Mesodermal cell (in vitro differentiated cells): ENCODE measurements around the gene L3MBTL2.

Source experiments
- H3K27ac ChIP-seq: 2 replicates; pipeline ENCODE4 v1.7.0; 2013; ENCODE audit warnings: mild to moderate bottlenecking, low read depth, low read length, moderate library complexity; ENCODE audit not compliant: severe bottlenecking
- H3K36me3 ChIP-seq: 2 replicates; pipeline ENCODE4 v1.7.1; 2013; ENCODE audit warnings: mild to moderate bottlenecking, low read length, moderate library complexity; ENCODE audit not compliant: control insufficient read depth, insufficient read depth
- H3K4me1 ChIP-seq: one replicate; pipeline ENCODE4 v1.7.1; 2013; ENCODE audit warnings: mild to moderate bottlenecking, low read length; ENCODE audit not compliant: insufficient read depth, control insufficient read depth, poor library complexity, severe bottlenecking
- H3K4me3 ChIP-seq: 2 replicates; pipeline ENCODE4 v1.7.0; 2013; ENCODE audit warnings: low read length, control low read depth, mild to moderate bottlenecking; ENCODE audit not compliant: insufficient read depth, poor library complexity, severe bottlenecking; ENCODE audit errors: extremely low read depth
- H3K9me3 ChIP-seq: 2 replicates; pipeline ENCODE4 v1.7.1; 2013; ENCODE audit warnings: mild to moderate bottlenecking, low read length, moderate library complexity; ENCODE audit not compliant: control insufficient read depth
- WGBS, 2 experiments: methylation state at CpG; one replicate each; pipeline ENCODE4 v1.1.5; 2013; ENCODE audit warnings: missing lambda C conversion rate in 2 of 2; ENCODE audit not compliant: insufficient coverage in 2 of 2; 5-methylcytosine and 5-hydroxymethylcytosine counted together

L3MBTL2 gene

DNA sequence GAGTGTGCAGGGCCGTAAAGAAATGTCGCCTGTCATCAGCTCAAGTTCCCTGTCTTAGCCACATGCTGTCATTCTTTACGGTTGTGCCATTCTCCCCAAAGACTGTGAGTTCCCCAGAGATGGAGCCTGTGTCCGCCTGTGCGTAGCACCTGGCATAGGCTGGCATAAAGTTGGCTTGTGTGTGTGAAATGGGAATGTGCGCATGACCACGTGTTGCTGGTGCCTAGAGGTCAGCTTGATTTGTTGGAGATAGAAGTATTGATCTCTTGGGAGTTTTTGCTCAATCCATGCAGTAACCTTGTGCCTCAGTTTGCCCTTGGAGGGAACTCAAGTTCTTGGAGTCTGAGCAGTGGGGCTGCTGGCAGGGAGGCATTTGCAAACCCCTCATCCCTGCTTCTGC lies 26.3 kb downstream of the L3MBTL2 start:
- Histone ChIP-seq H3K36me3 (peaks cover 26% of the 10 kb centered on the region), H3K4me3 (no peak overlapping the region), H3K27ac (no peak overlapping the region), H3K4me1 (no peaks in the 10 kb centered on the region), H3K9me3 (no peaks in the 10 kb centered on the region)
- WGBS, 2 experiments = 92 to 93% methylated on average over 6 to 7 of the region's 7 CpGs

DNA sequence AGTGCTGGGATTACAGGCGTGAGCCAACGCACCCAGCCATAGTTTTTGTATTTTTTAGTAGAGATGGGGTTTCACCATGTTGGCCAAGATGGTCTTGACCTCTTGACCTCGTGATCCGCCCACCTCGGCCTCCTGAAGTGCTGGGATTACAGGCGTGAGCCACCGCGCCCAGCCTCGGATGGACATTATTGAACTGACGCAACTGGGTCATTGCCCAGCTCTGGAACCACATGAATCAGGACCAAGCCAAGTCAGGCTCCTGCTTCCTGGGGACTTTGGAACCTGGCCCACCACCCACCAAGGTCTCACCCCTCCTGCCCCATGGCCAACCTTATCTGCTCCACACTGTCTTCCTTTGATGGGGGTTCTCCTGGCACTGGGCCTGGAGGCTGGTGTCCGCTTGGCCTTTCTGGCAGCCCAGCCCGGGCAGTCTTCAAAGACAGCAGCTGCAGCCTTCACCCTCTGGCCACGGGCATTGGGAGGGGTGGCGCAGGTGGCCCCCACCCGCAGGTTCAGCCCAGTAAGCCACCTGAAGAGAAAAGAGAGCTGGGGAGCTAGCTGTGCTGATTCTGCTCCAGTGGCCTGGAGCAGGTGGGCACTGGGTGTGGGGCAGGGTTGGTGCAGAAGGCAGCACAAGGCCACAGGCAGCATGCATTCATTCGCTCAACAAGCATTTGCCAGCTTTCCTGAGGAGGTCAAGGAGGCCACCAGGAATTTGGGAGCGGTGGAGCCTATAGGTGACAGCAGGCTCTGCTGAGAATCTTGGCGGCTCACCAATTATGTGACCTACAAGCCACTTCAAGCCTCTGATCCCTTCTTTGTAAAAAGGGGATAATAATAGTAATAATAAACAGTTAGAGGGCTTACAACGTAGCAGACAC lies 29.9 kb downstream of the L3MBTL2 start:
- Histone ChIP-seq H3K9me3 (no peaks in the 10 kb centered on the region), H3K4me1 (peaks cover 4% of the 10 kb centered on the region), H3K27ac (no peak overlapping the region), H3K36me3 (peaks cover 5% of the 10 kb centered on the region), H3K4me3 (no peak overlapping the region)
- 89 to 93% methylated on average over 15 to 17 of the region's 19 CpGs for WGBS, 2 experiments

DNA sequence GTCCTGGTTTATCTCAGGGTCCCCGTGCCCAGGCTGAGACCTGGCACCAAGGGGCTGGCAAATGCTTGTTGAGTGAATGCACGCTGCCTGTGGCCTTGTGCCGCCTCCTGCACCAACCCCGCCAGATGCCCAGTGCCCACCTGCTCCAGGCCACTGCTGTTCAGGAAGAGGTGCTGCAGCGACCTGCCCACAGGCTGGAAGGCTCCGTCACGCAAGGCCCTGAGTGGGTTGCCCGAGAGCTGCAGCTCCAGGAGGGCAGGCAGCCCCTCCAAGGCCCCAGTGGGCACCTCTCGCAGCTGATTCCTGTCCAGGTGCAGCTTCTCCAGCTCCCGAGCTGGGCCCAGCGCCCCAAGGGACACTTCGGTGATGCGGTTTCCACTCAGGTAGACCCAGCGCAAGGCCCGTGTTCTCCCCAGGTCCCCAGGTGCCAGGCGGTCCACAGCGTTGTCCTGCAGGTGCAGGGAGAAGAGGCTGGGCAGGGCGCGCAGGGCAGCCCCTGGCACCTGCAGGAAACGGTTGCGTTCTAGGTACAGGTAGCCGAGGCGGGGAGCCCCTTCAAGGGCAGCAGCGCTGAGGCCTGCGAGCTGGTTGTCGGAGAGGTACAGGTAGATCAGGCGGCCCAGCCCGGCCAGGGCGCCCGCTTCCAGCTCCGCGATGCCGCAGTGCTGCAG lies 32.1 kb downstream of the L3MBTL2 start:
- Histone ChIP-seq H3K36me3 (no peaks in the 10 kb centered on the region), H3K4me3 (peak overlapping the region; percentile 26), H3K27ac (no peak overlapping the region), H3K9me3 (no peaks in the 10 kb centered on the region), H3K4me1 (peaks cover 4% of the 10 kb centered on the region)
- WGBS, 2 experiments = 65 to 68% methylated on average over 28 to 33 of the region's 33 CpGs

DNA sequence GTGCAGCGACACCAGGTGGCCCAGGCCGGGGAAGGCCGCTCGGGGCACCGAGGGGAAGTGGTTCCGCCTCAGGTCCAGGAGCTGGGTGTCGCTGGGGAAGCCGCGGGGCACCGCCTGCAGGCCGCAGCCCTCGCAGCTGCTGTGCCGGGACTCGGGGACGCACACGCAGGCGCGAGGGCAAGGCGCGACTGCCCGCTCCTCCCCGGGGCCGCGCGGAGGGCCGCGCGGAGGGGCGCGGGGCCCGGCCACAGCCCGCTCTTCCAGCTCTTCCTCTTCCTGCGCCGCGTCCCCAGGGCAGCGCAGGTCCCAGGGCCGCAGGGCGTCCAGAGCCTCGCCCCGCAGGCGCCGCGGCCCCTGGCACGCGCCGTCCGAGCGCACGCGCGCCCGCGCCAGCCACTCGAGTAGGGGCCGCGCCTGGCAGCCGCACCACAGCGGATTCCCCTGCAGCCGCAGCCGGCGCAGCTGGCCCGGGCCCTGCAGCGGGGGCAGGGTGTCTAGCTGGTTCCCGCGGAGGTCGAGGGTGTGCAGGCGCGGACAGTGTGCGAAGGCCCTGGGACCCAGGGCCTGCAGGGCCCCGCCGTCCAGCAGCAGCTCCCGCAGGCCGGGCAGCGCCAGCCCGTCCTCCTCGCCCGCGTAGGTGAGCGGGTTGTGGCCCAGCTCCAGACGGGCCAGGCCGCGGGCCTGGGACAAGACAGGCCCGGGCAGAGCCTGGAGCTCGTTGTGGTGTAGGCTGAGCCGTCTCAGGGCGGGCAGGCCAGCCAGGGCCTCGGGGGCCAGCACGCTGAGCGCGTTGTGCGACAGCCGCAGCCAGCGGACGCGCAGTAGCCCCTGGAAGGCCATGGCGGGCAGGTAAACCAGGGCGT lies 32.8 kb downstream of the L3MBTL2 start:
- Histone ChIP-seq H3K4me3 (peak overlapping the region; percentile 26), H3K36me3 (no peaks in the 10 kb centered on the region), H3K27ac (no peak overlapping the region), H3K4me1 (peaks cover 4% of the 10 kb centered on the region), H3K9me3 (no peaks in the 10 kb centered on the region)
- 35 to 51% methylated on average over 45 to 96 of the region's 97 CpGs for WGBS, 2 experiments

DNA sequence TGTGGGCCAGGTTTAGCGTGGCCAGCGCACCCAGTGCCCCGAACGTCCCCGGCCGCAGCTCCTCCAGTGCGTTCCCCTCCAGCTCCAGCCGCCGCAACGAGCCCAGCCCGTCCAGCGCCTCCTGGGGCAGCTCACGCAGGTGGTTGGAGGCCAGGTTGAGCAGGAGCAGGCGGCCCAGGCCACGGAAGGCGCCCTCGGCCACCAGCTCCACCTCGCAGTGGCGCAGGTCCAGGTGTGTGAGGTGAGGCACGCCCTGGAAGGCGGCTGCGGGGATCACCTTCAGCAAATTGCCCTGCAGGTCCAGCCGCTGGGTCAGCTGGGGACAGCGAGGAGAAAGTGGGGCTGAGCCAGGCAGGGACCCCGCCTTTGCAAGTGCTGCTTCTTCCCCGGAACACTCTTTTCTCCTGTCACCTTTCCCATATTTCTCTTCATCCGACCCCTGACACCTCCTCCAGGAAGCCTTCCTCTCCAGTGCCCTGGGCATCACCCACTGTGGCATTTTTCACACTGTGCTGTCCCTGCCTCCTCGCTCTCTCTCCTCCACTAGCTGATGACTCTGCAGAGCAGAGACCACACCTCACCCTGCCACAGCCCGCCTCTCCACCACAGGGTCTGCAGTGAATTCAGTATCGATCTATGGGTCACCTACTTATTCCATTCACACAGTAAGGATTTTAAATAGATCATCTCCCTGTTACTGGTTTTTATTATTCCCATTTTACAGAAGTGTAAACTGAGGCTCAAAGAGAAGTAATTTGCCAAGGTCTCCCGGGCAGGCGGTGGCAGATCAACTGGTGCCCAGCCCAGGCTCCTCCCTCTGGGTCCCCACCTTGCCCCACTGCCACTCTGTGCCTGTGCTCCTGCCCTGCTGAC lies 33.7 kb downstream of the L3MBTL2 start:
- Histone ChIP-seq H3K4me3 (no peak overlapping the region), H3K36me3 (no peaks in the 10 kb centered on the region), H3K9me3 (no peaks in the 10 kb centered on the region), H3K27ac (no peak overlapping the region), H3K4me1 (peaks cover 4% of the 10 kb centered on the region)
- WGBS, 2 experiments = 96 to 97% methylated on average over 22 to 31 of the region's 32 CpGs

DNA sequence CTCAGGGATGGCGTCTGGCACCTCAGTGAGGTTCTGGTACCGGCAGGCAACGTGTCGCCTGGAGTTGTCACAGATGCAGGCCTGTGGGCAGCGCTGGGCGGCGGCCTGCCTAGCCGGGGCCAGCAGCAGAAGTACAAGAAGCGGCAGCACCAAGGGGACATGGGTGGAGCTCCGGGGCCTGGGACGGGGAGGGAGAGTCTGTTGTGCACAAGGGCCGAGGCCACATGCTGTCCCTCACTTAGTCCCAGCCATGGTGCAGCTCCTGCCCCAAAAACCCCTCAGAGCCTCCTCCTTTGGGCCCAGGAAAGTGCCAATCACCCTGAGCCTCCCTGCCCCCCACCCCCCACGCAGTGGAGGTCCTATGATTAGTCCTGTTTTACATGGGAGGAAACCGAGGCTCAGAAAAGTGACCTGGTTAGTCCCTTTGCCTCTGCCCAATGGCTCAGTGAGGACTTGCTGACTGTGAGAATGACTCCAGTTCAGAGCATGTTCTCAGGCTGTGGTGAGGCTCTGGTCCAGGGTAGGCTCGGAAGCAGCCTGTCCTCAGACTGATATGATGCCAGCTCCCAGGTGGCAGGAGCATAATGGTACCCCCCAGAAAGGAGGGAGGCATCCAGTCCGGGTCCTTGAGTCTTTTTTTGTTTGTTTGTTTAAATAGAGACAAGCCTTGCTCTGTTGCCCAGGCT lies 34.5 kb downstream of the L3MBTL2 start:
- no peak overlapping the region for H3K4me3 ChIP-seq
- H3K36me3 ChIP-seq = no peaks in the 10 kb centered on the region
- H3K4me1 ChIP-seq = peaks cover 4% of the 10 kb centered on the region
- WGBS, 2 experiments = 93 to 94% methylated on average over 14 to 16 of the region's 16 CpGs
- no peaks in the 10 kb centered on the region for H3K9me3 ChIP-seq
- H3K27ac ChIP-seq = no peak overlapping the region

DNA sequence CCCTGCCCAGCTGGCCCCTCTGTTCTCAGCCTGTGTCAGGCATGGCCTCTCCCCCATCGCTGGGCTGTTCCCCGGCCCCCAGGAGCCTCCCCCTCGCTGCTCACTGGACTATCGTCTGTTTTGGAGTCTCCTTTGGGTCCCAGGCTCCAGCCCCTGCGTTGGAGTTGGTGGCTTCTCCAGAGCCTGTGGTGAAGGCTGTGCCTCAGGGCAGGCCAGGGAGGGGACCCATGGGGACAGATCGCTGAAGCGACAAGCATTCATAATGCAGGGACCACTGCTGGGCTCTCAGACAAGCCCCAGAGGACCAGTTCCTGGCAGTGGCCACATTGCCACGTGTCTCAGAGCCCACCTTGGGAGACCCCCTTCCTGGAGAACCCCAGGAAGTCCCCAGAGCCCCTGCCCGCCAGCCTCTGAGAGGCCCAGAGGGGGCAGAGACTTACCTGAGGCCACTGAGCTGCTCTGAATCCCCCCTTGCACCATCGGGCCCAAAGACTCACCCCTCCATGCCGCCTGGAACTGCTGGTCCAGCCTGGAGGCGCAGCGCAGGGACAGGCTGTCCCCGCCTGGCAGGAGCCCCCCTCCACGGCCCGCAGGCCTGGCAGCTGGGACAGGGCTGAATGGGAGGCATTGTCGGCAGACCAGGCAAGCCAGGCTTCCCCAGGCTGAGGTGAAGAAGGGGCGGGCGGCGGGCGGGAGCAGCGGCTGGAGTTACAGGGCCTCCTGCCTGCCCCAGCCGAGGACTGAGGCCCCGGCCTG lies 35.4 kb downstream of the L3MBTL2 start, which contains the start of gene CHADL:
TSS of gene CHADL (minus strand) at position 555 of the 756 bp plus-strand sequence. CDS start at position 505, 50 bp downstream.
- no peaks in the 10 kb centered on the region for H3K9me3 ChIP-seq
- H3K4me1 ChIP-seq = peaks cover 4% of the 10 kb centered on the region
- H3K36me3 ChIP-seq = peaks cover 7% of the 10 kb centered on the region
- no peak within 1 kb of the TSS for H3K4me3 ChIP-seq
- 73 to 78% methylated on average over 22 to 24 of the region's 24 CpGs for WGBS, 2 experiments
- H3K27ac ChIP-seq = no peak within 1 kb of the TSS

DNA sequence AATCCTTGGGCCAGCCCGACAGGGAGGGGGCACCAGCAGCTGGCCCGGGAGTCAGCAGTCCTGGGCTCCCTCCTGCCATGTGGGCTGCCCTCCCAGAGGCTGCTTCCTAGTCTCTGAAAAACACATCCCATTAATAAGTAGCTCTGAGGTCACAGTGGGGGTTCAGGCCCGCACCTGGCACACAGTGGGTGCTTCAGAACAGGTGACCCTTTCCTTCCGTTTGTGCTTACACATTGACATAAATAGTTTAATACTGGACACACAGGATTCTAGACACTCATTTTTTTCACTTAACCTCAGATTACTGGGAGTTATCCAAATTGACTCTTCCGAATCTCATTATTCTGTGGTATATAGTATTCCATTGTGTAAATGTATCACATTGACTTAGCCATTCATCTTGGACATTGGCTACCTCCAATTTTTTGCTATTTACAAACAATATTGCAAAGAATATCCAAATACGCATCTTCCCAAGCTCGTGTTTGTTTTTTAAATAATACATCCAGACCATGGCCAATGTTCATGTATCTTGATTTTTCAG lies 36.1 kb downstream of the L3MBTL2 start:
- Histone ChIP-seq H3K36me3 (peaks cover 13% of the 10 kb centered on the region), H3K27ac (no peak overlapping the region), H3K4me3 (no peak overlapping the region), H3K4me1 (peaks cover 4% of the 10 kb centered on the region), H3K9me3 (no peaks in the 10 kb centered on the region)
- WGBS, 2 experiments = 90% methylated on average over 3 to 6 of the region's 7 CpGs
